GM19397 (cell line): ENCODE data around the gene MICAL2.
A peak's percentile ranks its signal among the peaks of the same experiment; 100 is the strongest.

Experiments used
- ATAC-seq: cut with Tn5 transposase; IDR thresholded peaks from one replicate; pipeline ENCODE4 v1.9.1; 2021; ENCODE audit warnings: mild to moderate bottlenecking, moderate library complexity; ENCODE audit not compliant: unreplicated experiment

Gene MICAL2

GRCh38 chr11:12183827-12184620 lies 73.6 kb downstream of the MICAL2 start:
- no peak for ATAC-seq

GRCh38 chr11:12184699-12185098 lies 74.3 kb downstream of the MICAL2 start:
- ATAC-seq: no peak

GRCh38 chr11:12185106-12185690 lies 74.8 kb downstream of the MICAL2 start:
- no peak for ATAC-seq

GRCh38 chr11:12185914-12186313 lies 75.5 kb downstream of the MICAL2 start:
- ATAC-seq: no peak

- ATAC-seq: no peak
These were observed 76.3 kb downstream of the MICAL2 start for GRCh38 chr11:12186701-12187100.

GRCh38 chr11:12187399-12187798 lies 77.0 kb downstream of the MICAL2 start:
- no peak for ATAC-seq

- no peak for ATAC-seq
These were observed 78.3 kb downstream of the MICAL2 start for GRCh38 chr11:12188548-12189317.

- ATAC-seq: no peak
These were observed 79.3 kb downstream of the MICAL2 start for GRCh38 chr11:12189543-12190235.

- no peak for ATAC-seq
These were observed 80.1 kb downstream of the MICAL2 start for GRCh38 chr11:12190511-12190910.

GRCh38 chr11:12192794-12193514 lies 82.6 kb downstream of the MICAL2 start:
- ATAC-seq: no peak

- ATAC-seq: no peak
These were observed 83.3 kb downstream of the MICAL2 start for GRCh38 chr11:12193515-12194336.

- ATAC-seq: peak; percentile 71
These were observed 85.4 kb downstream of the MICAL2 start for GRCh38 chr11:12195768-12196167.

GRCh38 chr11:12196308-12196707 lies 85.9 kb downstream of the MICAL2 start:
- no peak for ATAC-seq

- ATAC-seq: no peak
These were observed 86.5 kb downstream of the MICAL2 start for GRCh38 chr11:12196872-12197271.

GRCh38 chr11:12198251-12199222 lies 88.1 kb downstream of the MICAL2 start:
- no peak for ATAC-seq

GRCh38 chr11:12199231-12199948 lies 89.0 kb downstream of the MICAL2 start:
- ATAC-seq: no peak

- ATAC-seq: no peak
These were observed 90.0 kb downstream of the MICAL2 start for GRCh38 chr11:12200279-12200990.
